A673 (cell line): ENCODE results near the gene NIT2.

ENCODE experiments used
- EZH2 ChIP-seq: fragments of 200-600 bp; sonication (generic); IDR thresholded peaks from 2 replicates; pipeline ENCODE4 v1.6.1; 2017; ENCODE audit warnings: borderline replicate concordance, low read depth, mild to moderate bottlenecking, mixed read lengths, antibody characterized with exemption, low read length; ENCODE audit not compliant: poor library complexity, severe bottlenecking
- TF ChIP-seq, protein P1 (sequence below): fragments of 300-800, 200-600 bp; sonication (generic); conservative IDR thresholded peaks from 2 replicates; pipeline ENCODE4 v1.5.1; 2017; ENCODE audit warnings: low read depth, mild to moderate bottlenecking, antibody characterized with exemption, low read length, moderate library complexity, mixed read lengths

DNA sequence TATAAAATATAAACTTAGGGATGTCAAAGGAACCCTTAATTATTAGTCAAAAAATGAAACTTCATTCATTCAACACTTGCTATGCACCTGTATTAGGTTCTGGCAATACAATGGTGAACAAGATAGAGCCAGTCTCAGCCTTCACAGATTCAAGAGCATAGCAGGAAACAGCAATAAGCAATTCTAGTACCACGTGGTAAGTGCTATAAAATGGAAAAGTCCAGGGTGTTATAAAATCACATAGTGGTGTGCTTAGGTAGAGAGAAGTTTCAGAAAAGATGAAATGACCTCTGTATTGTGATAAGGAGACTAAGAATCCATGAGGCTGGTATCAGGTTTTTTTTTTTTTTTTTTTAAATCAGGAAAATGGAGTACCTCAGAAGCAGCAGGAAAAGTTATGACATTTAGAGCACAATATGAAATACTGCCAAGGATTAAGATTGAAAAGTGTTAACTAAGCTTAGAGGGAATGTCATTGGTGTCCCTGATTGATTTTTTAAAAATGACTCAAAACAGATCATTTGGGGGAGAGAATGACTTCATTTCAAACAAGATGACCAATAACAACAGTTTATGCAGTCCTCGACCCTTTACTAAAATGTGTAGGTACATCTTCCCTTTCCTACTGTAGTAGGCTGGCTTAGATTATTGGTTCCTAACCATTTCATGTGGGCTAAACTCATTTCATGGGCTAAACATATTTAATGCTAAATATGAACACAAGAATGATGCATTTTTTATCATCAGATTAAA is 61.3 kb downstream of the NIT2 start:
- TF ChIP-seq, protein P1, sequence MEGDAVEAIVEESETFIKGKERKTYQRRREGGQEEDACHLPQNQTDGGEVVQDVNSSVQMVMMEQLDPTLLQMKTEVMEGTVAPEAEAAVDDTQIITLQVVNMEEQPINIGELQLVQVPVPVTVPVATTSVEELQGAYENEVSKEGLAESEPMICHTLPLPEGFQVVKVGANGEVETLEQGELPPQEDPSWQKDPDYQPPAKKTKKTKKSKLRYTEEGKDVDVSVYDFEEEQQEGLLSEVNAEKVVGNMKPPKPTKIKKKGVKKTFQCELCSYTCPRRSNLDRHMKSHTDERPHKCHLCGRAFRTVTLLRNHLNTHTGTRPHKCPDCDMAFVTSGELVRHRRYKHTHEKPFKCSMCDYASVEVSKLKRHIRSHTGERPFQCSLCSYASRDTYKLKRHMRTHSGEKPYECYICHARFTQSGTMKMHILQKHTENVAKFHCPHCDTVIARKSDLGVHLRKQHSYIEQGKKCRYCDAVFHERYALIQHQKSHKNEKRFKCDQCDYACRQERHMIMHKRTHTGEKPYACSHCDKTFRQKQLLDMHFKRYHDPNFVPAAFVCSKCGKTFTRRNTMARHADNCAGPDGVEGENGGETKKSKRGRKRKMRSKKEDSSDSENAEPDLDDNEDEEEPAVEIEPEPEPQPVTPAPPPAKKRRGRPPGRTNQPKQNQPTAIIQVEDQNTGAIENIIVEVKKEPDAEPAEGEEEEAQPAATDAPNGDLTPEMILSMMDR, result no peak
- TF ChIP-seq EZH2, result no peak
